ENCODE results near the gene MSI2. TPM values are rescaled to one million over a fixed set of nuclear protein-coding genes. Genes with fewer than 3 reads are reported as not detected.

MSI2 gene
- total and polyA plus RNA-seq, 9 of the 15 experiments (the other 6 are each of a cell fraction or from before 2014, with no cell fraction given) = 4.6 to 61.8 (median 42.4) TPM

DNA sequence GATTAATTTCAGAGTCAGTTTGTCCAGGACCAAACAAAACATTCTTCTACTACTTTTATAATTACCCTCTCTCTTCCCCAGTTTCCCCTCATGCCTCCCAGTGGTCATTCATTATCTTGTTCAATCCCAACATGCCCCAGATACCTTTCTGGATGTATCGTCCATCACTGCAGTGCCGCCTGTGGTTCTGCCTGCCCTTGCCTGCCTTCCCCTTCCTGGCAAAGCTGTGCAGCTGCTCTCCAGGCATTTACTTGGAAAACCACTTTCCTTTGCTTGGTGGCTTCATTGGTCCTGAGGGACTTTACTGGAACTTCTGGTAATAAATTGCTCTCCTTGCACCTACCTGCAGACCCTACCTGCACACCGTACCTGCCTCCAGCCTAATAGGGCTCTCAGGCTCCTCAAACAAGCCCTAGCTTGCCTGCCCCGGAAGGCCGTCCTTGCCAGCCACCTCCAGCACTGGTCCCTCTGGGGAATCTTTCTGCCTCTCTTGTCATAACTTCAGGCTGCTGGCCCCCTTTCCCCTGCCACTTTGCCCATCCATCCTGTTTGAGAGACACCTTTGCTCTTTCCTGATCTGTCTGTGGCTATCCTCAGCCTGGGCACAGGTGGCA, 19.5 kb upstream of the MSI2 start (continued):
- TF ChIP-seq, protein P1, sequence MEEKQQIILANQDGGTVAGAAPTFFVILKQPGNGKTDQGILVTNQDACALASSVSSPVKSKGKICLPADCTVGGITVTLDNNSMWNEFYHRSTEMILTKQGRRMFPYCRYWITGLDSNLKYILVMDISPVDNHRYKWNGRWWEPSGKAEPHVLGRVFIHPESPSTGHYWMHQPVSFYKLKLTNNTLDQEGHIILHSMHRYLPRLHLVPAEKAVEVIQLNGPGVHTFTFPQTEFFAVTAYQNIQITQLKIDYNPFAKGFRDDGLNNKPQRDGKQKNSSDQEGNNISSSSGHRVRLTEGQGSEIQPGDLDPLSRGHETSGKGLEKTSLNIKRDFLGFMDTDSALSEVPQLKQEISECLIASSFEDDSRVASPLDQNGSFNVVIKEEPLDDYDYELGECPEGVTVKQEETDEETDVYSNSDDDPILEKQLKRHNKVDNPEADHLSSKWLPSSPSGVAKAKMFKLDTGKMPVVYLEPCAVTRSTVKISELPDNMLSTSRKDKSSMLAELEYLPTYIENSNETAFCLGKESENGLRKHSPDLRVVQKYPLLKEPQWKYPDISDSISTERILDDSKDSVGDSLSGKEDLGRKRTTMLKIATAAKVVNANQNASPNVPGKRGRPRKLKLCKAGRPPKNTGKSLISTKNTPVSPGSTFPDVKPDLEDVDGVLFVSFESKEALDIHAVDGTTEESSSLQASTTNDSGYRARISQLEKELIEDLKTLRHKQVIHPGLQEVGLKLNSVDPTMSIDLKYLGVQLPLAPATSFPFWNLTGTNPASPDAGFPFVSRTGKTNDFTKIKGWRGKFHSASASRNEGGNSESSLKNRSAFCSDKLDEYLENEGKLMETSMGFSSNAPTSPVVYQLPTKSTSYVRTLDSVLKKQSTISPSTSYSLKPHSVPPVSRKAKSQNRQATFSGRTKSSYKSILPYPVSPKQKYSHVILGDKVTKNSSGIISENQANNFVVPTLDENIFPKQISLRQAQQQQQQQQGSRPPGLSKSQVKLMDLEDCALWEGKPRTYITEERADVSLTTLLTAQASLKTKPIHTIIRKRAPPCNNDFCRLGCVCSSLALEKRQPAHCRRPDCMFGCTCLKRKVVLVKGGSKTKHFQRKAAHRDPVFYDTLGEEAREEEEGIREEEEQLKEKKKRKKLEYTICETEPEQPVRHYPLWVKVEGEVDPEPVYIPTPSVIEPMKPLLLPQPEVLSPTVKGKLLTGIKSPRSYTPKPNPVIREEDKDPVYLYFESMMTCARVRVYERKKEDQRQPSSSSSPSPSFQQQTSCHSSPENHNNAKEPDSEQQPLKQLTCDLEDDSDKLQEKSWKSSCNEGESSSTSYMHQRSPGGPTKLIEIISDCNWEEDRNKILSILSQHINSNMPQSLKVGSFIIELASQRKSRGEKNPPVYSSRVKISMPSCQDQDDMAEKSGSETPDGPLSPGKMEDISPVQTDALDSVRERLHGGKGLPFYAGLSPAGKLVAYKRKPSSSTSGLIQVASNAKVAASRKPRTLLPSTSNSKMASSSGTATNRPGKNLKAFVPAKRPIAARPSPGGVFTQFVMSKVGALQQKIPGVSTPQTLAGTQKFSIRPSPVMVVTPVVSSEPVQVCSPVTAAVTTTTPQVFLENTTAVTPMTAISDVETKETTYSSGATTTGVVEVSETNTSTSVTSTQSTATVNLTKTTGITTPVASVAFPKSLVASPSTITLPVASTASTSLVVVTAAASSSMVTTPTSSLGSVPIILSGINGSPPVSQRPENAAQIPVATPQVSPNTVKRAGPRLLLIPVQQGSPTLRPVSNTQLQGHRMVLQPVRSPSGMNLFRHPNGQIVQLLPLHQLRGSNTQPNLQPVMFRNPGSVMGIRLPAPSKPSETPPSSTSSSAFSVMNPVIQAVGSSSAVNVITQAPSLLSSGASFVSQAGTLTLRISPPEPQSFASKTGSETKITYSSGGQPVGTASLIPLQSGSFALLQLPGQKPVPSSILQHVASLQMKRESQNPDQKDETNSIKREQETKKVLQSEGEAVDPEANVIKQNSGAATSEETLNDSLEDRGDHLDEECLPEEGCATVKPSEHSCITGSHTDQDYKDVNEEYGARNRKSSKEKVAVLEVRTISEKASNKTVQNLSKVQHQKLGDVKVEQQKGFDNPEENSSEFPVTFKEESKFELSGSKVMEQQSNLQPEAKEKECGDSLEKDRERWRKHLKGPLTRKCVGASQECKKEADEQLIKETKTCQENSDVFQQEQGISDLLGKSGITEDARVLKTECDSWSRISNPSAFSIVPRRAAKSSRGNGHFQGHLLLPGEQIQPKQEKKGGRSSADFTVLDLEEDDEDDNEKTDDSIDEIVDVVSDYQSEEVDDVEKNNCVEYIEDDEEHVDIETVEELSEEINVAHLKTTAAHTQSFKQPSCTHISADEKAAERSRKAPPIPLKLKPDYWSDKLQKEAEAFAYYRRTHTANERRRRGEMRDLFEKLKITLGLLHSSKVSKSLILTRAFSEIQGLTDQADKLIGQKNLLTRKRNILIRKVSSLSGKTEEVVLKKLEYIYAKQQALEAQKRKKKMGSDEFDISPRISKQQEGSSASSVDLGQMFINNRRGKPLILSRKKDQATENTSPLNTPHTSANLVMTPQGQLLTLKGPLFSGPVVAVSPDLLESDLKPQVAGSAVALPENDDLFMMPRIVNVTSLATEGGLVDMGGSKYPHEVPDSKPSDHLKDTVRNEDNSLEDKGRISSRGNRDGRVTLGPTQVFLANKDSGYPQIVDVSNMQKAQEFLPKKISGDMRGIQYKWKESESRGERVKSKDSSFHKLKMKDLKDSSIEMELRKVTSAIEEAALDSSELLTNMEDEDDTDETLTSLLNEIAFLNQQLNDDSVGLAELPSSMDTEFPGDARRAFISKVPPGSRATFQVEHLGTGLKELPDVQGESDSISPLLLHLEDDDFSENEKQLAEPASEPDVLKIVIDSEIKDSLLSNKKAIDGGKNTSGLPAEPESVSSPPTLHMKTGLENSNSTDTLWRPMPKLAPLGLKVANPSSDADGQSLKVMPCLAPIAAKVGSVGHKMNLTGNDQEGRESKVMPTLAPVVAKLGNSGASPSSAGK (IDR thresholded peaks at IDR 0.05) = no peak
- TF ChIP-seq BCL6 (CRISPR knock-in tag; IDR thresholded peaks at IDR 0.05) (no peak), SMARCC2 (IDR thresholded peaks at IDR 0.05; ENCODE audit: low read depth) (no peak), CTCFL (IDR thresholded peaks at IDR 0.05; ENCODE audit: borderline replicate concordance, insufficient read depth, low read depth, low read length, poor library complexity, severe bottlenecking) (no peak), RAD21 (CRISPR knock-in tag; conservative IDR thresholded peaks at IDR 0.05 in 1 of 2, IDR thresholded peaks at IDR 0.05 in 1 of 2) (no peak), ZNF12 (CRISPR knock-in tag; IDR thresholded peaks at IDR 0.05) (no peak), ZNF316 (IDR thresholded peaks at IDR 0.05) (no peak), ZNF140 (CRISPR knock-in tag; IDR thresholded peaks at IDR 0.05) (no peak)
- TF ChIP-seq, protein P2, sequence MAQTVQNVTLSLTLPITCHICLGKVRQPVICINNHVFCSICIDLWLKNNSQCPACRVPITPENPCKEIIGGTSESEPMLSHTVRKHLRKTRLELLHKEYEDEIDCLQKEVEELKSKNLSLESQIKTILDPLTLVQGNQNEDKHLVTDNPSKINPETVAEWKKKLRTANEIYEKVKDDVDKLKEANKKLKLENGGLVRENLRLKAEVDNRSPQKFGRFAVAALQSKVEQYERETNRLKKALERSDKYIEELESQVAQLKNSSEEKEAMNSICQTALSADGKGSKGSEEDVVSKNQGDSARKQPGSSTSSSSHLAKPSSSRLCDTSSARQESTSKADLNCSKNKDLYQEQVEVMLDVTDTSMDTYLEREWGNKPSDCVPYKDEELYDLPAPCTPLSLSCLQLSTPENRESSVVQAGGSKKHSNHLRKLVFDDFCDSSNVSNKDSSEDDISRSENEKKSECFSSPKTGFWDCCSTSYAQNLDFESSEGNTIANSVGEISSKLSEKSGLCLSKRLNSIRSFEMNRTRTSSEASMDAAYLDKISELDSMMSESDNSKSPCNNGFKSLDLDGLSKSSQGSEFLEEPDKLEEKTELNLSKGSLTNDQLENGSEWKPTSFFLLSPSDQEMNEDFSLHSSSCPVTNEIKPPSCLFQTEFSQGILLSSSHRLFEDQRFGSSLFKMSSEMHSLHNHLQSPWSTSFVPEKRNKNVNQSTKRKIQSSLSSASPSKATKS (CRISPR knock-in tag; IDR thresholded peaks at IDR 0.05) = no peak

Measured in K562 (cell line).